Activated CD4-positive, alpha-beta T cell treated with anti-CD3 and anti-CD28 coated beads for 36 hours (primary cell): Measurements from ENCODE around the gene C19orf25. TPM values are rescaled to one million over a fixed set of nuclear protein-coding genes. Genes with fewer than 3 reads are reported as not detected.
"Not testable (repeated sequence)": the region's sequence is repeated elsewhere in the genome, so short reads cannot be mapped to it uniquely, and the experiment has no call there.

ENCODE experiments used
- ATAC-seq: fragments of 200-7000 bp; cut with Tn5 transposase; one replicate; pipeline ENCODE4 v1.10.0; 2021; ENCODE audit warnings: mild to moderate bottlenecking, moderate library complexity
- CTCF ChIA-PET: fragments of 350-600 bp; sonication (Branson Sonifier 250); formaldehyde crosslinking; loops from one replicate; lab custom pipeline; 2021; ENCODE audit warnings: antibody characterized with exemption; lab: Charles Lee
- POLR2A ChIA-PET: fragments of 350-600 bp; sonication (Branson Sonifier 250); formaldehyde crosslinking; loops from one replicate; lab custom pipeline; 2021; ENCODE audit warnings: antibody characterized with exemption, inconsistent platforms; lab: Charles Lee
- DNase-seq: peaks from one replicate; pipeline ENCODE4 v3.0.0-alpha.2; 2020
- H3K27ac Mint-ChIP-seq: one replicate; pipeline ENCODE4 v1.8.0; 2021; ENCODE audit warnings: mixed read lengths
- H3K27me3 Mint-ChIP-seq: one replicate; pipeline ENCODE4 v1.8.0; 2021; ENCODE audit warnings: mixed read lengths
- H3K36me3 Mint-ChIP-seq: one replicate; pipeline ENCODE4 v1.8.0; 2021; ENCODE audit warnings: low read depth, mixed read lengths
- H3K4me1 Mint-ChIP-seq: one replicate; pipeline ENCODE4 v1.8.0; 2021; ENCODE audit warnings: mixed read lengths
- H3K4me3 Mint-ChIP-seq: one replicate; pipeline ENCODE4 v1.8.0; 2021; ENCODE audit warnings: mild to moderate bottlenecking, moderate library complexity, mixed read lengths
- H3K9me3 Mint-ChIP-seq: one replicate; pipeline ENCODE4 v1.8.0; 2021; ENCODE audit warnings: low read depth, mixed read lengths
- intact Hi-C, 2 experiments: fragments of 100-400 bp; cut with DNase I in 1 of 2; cut with micrococcal nuclease in 1 of 2; formaldehyde crosslinking; loops; one replicate each; pipeline versions ENCODE4 v1.14.2 to v1.15.1; 2022 to 2024; cut with DNase I, micrococcal nuclease
- total RNA-seq, 2 experiments: library from RNA; stranded (reverse); gene quantifications; one replicate each; pipeline ENCODE4 v1.2.3, GENCODE V29; 2021

Gene C19orf25
- total RNA-seq, 2 experiments from 2014 or later: 19.9 to 26.9 TPM

DNA sequence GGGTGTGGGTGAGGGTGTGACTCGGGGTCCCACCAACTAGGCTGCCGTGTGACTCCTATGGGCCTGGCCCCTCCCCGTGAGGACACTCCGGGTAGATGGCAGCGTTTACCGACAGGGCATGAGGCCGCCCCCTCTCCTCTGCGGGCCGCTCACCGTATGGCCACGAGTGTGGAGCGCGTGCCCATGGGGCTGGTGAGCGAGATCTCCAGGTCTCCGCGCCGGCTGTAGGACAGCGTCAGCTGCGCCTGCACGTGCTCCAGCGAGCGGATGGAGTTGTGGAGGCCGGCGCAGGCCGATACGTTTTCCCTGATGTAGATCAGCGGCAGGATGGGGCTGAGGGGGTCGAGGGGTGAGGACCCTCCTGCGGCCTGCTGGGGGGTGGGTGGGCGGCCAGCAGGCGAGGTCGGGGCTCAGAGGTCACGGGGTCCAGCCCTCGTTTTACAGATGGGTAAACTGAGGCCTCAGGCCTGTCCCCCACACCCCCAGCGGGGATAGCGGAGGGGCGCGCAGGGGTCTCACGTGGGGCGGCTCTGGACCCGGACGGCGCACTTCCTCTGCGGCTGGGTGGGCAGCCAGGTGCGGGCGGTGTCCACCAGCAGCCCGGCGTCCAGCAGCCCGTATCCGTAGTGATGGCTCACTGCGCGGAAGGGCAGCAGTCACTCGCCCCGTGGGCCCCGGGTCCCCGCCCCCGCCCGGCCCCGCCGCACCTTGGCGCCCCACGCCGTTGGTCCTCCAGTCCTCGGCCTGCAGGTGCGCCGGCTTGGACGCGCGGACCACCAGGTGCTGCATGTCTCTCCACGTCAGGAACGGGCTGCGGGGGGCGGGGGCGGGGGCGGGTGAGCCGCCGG lies 4.3 kb upstream of the C19orf25 start:
- ChIA-PET POLR2A (no interaction called here), CTCF (no interaction called here)
- intact Hi-C loops: no loop called here
- ATAC-seq (no peak), DNase-seq (no peak)
- Mint-ChIP-seq H3K27ac (no peak overlapping the region), H3K4me1 (peaks cover 2% of the 10 kb centered on the region), H3K9me3 (no peaks in the 10 kb centered on the region), H3K36me3 (peaks cover 2% of the 10 kb centered on the region), H3K27me3 (no peaks in the 10 kb centered on the region), H3K4me3 (no peak overlapping the region)

- DNase-seq (no peak), ATAC-seq (no peak)
- Mint-ChIP-seq H3K4me3 (no peak overlapping the region), H3K36me3 (peaks cover 2% of the 10 kb centered on the region), H3K27me3 (no peaks in the 10 kb centered on the region), H3K27ac (no peak overlapping the region), H3K9me3 (no peaks in the 10 kb centered on the region), H3K4me1 (peaks cover 2% of the 10 kb centered on the region)
- ChIA-PET CTCF (no interaction called here), POLR2A (no interaction called here)
- intact Hi-C loops: no loop called here
These were observed 3.5 kb upstream of the C19orf25 start for GRCh38 chr19:1482361-1483130.

- H3K27me3 Mint-ChIP-seq: no peaks in the 10 kb centered on the region
- peaks cover 7% of the 10 kb centered on the region for H3K36me3 Mint-ChIP-seq
- H3K27ac Mint-ChIP-seq: no peak overlapping the region
- ATAC-seq: no peak
- DNase-seq: no peak
- ChIA-PET CTCF (no interaction called here), POLR2A (no interaction called here)
- H3K9me3 Mint-ChIP-seq: no peaks in the 10 kb centered on the region
- peaks cover 6% of the 10 kb centered on the region for H3K4me1 Mint-ChIP-seq
- H3K4me3 Mint-ChIP-seq: no peak overlapping the region
- intact Hi-C loops: no loop called here
These were observed 2.9 kb upstream of the C19orf25 start for GRCh38 chr19:1481893-1482360.

DNA sequence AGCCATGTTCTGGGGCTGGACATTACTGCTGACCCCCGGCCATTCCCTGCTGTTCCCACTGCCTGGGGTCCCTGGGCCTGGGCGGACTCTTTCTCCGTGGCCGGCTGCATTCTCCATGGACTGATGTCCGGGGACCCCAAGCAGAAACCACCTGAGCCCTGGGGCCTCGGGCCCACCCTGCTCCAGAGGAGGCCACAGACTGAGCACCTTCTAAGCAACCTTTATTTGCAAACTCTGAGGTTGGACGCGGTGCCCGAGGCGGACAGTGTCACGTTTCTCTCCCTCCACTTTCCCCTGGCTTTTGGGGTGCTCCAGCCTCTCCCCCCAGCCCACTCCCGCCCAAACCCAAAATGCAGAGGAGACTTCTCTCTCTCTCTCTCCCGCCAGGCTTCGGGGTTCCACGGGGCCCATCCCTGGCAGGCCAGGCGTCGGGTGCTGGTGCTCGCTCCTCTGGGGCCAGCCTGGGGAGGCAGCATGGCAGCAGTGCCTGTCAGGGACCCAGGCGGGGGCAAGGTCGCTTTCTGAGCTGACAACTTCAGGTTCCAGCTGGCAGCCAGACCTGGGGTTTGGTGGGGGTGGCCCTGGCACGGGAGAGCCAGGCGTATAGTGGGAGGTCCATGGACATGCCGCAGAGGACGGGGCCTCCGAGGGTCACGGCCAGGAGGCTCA lies 2.3 kb upstream of the C19orf25 start:
- Mint-ChIP-seq H3K36me3 (peaks cover 7% of the 10 kb centered on the region), H3K27me3 (no peaks in the 10 kb centered on the region), H3K9me3 (no peaks in the 10 kb centered on the region), H3K27ac (no peak overlapping the region), H3K4me1 (peaks cover 6% of the 10 kb centered on the region), H3K4me3 (no peak overlapping the region)
- intact Hi-C loops: no loop called here
- CTCF ChIA-PET: no interaction called here
- DNase-seq: no peak
- ATAC-seq: no peak
- POLR2A ChIA-PET: no interaction called here

- H3K4me1 Mint-ChIP-seq, CTCF ChIA-PET, H3K27me3 Mint-ChIP-seq, POLR2A ChIA-PET, H3K9me3 Mint-ChIP-seq, DNase-seq, ATAC-seq, H3K27ac Mint-ChIP-seq, H3K36me3 Mint-ChIP-seq: not testable (repeated sequence)
- H3K4me3 Mint-ChIP-seq: peak overlapping the region; percentile 96
- intact Hi-C loops: loop anchor here in 1 of 2 experiments (5.0 kb wide), 1 partner anchor 35 kb away; no protein-coding TSS in a partner anchor
These were observed 2.0 kb downstream of the C19orf25 start for GRCh38 chr19:1477056-1477455.

DNA sequence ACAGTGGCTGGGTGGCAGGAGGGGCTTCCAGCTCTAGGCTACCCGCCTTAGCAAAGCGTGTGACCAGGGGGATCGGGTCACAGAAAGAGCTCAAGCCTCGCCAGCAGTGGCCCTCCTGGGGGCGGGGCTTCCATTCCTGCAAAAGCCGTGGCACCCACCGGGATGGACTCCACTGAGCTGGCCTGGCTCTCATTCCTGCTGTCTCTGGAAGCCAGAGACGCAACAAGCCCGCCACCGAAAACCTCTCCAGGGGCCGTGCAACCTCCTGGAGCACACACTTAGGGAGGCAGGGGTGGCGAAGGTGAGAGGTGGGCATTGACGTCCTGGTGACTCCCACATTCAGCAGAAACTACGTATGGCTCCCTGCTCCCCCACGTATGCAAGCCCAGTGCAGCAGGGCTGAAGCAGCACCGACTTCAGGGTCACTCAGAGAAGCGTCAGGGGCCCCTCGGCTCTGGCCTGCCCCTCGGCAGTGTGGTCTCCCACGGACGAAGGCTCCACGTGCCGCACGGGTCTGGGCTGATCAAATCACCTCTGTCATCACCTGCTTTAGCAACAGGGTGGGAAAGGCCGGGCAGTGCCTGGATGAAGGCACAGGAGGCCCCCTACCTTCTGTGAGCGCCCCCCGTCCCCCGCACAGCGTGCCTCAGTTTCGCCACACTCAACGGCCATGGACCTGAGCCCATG lies 3.1 kb downstream of the C19orf25 start:
- Mint-ChIP-seq H3K4me1 (peaks cover 8% of the 10 kb centered on the region), H3K9me3 (no peaks in the 10 kb centered on the region), H3K27ac (no peak overlapping the region), H3K27me3 (no peaks in the 10 kb centered on the region), H3K36me3 (peaks cover 7% of the 10 kb centered on the region), H3K4me3 (no peak overlapping the region)
- DNase-seq: no peak
- intact Hi-C loops: loop anchor here in 1 of 2 experiments (5.0 kb wide), 1 partner anchor 34 kb away; no protein-coding TSS in a partner anchor
- ChIA-PET POLR2A (no interaction called here), CTCF (interaction anchor here (1.0 kb wide), 1 partner anchor 15 kb away, joined by 4 read pairs; the partner anchor contains the start of gene REEP6)
- ATAC-seq: no peak

DNA sequence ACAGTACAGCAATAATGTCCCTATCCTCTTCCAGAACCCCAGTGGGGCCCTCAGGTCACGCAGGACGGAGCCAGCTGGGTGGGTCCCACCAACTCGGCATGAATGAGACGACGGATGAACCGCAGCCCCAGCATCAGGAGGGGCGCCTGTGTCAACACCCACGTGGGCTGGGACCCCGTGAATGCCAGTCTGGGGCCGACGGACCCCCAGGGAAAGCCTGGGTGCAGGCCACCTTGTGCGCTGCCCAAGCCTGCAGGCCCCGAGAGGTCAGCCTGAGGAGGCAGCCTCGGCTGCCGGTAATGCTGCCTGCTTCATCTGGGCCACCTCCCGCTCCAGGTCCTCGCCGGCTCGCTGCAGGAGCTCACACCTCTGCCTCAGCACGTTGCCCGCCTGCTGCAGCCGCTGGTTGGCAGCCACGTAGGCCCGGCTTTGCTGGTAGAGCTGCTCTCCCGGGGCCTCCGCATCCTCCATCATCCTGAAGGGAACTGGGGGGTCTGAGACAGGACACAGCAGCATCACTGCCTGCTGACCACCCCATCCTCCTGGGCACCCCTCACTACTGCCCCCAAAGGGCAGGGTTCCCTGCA lies 4.2 kb downstream of the C19orf25 start:
- DNase-seq (no peak), ATAC-seq (no peak)
- ChIA-PET POLR2A (no interaction called here), CTCF (interaction anchor here (1.0 to 2.1 kb wide), 2 partner anchors 16 to 31 kb away, joined by 4 to 7 read pairs; partner anchors contain the start of gene REEP6)
- H3K4me1 Mint-ChIP-seq: peaks cover 11% of the 10 kb centered on the region
- H3K27ac Mint-ChIP-seq: no peak overlapping the region
- intact Hi-C loops: loop anchor here in 1 of 2 experiments (5.0 kb wide), 1 partner anchor 33 kb away; no protein-coding TSS in a partner anchor
- H3K4me3 Mint-ChIP-seq: no peak overlapping the region
- H3K27me3 Mint-ChIP-seq: no peaks in the 10 kb centered on the region
- no peaks in the 10 kb centered on the region for H3K9me3 Mint-ChIP-seq
- H3K36me3 Mint-ChIP-seq: peaks cover 7% of the 10 kb centered on the region

GRCh38 chr19:1474011-1474764 lies 4.8 kb downstream of the C19orf25 start:
- peaks cover 11% of the 10 kb centered on the region for H3K4me1 Mint-ChIP-seq
- ChIA-PET POLR2A (no interaction called here), CTCF (interaction anchor here (0.5 to 2.1 kb wide), 3 partner anchors 30 to 72 kb away, joined by 3 to 7 read pairs (median 4); no protein-coding TSS in a partner anchor)
- intact Hi-C loops: no loop called here
- DNase-seq (no peak), ATAC-seq (no peak)
- no peaks in the 10 kb centered on the region for H3K27me3 Mint-ChIP-seq
- no peaks in the 10 kb centered on the region for H3K9me3 Mint-ChIP-seq
- no peak overlapping the region for H3K27ac Mint-ChIP-seq
- H3K4me3 Mint-ChIP-seq: no peak overlapping the region
- peaks cover 7% of the 10 kb centered on the region for H3K36me3 Mint-ChIP-seq

DNA sequence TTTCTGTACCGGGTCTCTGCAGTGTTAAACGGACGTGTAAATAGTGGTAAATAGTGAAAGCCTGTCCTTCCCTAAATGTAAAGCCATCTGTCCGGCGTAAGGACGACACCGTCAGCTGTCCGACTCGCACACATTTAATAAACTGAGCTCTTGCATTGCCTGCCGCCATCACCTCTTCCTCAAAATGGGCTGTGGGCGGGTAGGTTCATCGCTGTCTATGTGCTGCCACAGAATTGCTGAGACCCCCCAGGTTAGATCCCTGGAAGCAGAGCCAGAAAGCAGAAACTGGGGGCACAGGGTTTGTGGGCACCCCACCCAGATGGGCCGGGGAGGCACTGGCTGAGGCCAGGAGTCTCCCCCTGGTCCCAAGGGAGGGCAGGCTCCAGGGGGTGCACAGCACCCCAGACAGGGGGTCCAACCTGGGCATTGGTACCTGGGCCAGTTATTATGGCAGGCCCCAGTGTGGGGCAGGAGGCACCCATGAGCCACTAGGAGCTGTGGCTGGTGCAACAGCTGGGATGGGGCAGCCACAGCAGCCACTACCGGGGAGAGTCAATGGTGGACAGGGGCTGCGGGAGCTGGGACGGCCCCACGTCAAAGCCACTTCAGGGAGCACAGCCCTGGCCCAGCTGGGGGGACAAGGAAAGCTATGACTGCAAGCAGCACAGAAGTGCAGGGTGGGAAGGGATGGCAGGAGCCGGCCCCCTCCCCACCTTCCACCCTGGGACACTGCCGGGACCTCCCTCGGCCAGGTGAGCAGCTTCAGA lies 5.7 kb downstream of the C19orf25 start:
- intact Hi-C loops: no loop called here
- CTCF ChIA-PET: interaction anchor here (0.6 to 2.1 kb wide), 4 partner anchors 29 to 55 kb away, joined by 3 to 7 read pairs (median 4); no protein-coding TSS in a partner anchor
- peaks cover under 1% of the 10 kb centered on the region for H3K27me3 Mint-ChIP-seq
- H3K36me3 Mint-ChIP-seq: peaks cover 5% of the 10 kb centered on the region
- no peak overlapping the region for H3K4me3 Mint-ChIP-seq
- DNase-seq: no peak
- H3K9me3 Mint-ChIP-seq: no peaks in the 10 kb centered on the region
- no peak overlapping the region for H3K27ac Mint-ChIP-seq
- POLR2A ChIA-PET: interaction anchor here (0.6 kb wide), 1 partner anchor 381 kb away, joined by 3 read pairs; no protein-coding TSS in a partner anchor
- peaks cover 10% of the 10 kb centered on the region for H3K4me1 Mint-ChIP-seq
- no peak for ATAC-seq
